Measurements from ENCODE around the gene CCSER2. TPM values are rescaled to one million over a fixed set of nuclear protein-coding genes. Genes with fewer than 3 reads are reported as not detected.

Gene CCSER2
- total RNA-seq, 4 donors from 2014 or later, result 43.9 to 71.9 (median 51.4) TPM

GRCh38 chr10:84473136-84473535, 144.7 kb downstream of the CCSER2 start:
- TF ChIP-seq CTCF (IDR thresholded peaks at IDR 0.05) (no peak), POLR2A (IDR thresholded peaks at IDR 0.05) (no peak), EP300 (IDR thresholded peaks at IDR 0.05) (no peak)
- Histone ChIP-seq H3K4me3 (no peak overlapping the region), H3K27me3 (no peaks in the 10 kb centered on the region), H3K27ac (no peak overlapping the region), H3K4me1 (no peaks in the 10 kb centered on the region), H3K36me3 (peaks cover 0 to 14% (median 4%) of the 10 kb centered on the region in 3 donors), H3K9me3 (no peaks in the 10 kb centered on the region)
- WGBS, 2 donors, result 61 to 68% methylated on average over 3 of the region's 3 CpGs
- DNase-seq (ENCODE audit: low spot score in 2 of 2), result no peak

- no peaks in the 10 kb centered on the region for H3K9me3 ChIP-seq
- WGBS, 2 donors, result 78 to 80% methylated on average over 3 of the region's 3 CpGs
- no peak overlapping the region for H3K4me3 ChIP-seq
- H3K4me1 ChIP-seq, result no peaks in the 10 kb centered on the region
- TF ChIP-seq CTCF (IDR thresholded peaks at IDR 0.05) (no peak), EP300 (IDR thresholded peaks at IDR 0.05) (no peak), POLR2A (IDR thresholded peaks at IDR 0.05) (no peak)
- H3K36me3 ChIP-seq, result peaks cover 0 to 30% (median 4%) of the 10 kb centered on the region in 3 donors
- H3K27ac ChIP-seq, result no peak overlapping the region
- no peaks in the 10 kb centered on the region for H3K27me3 ChIP-seq
- DNase-seq (ENCODE audit: low spot score in 2 of 2), result no peak
Observed at GRCh38 chr10:84477398-84478128, 149.2 kb downstream of the CCSER2 start.

- Histone ChIP-seq H3K4me3 (no peak overlapping the region), H3K27ac (no peak overlapping the region), H3K4me1 (no peaks in the 10 kb centered on the region), H3K27me3 (no peaks in the 10 kb centered on the region), H3K9me3 (no peaks in the 10 kb centered on the region), H3K36me3 (peaks cover 0 to 30% (median 4%) of the 10 kb centered on the region in 3 donors)
- TF ChIP-seq EP300 (IDR thresholded peaks at IDR 0.05) (no peak), CTCF (IDR thresholded peaks at IDR 0.05) (no peak), POLR2A (IDR thresholded peaks at IDR 0.05) (no peak)
- no peak for DNase-seq (ENCODE audit: low spot score in 2 of 2)
Observed at GRCh38 chr10:84478151-84478550, 149.8 kb downstream of the CCSER2 start.

GRCh38 chr10:84478679-84479078, 150.3 kb downstream of the CCSER2 start:
- H3K27ac ChIP-seq, result no peak overlapping the region
- WGBS, 2 donors, result 97% methylated on average over 1 of the region's 1 CpG
- H3K4me1 ChIP-seq, result no peaks in the 10 kb centered on the region
- H3K4me3 ChIP-seq, result no peak overlapping the region
- DNase-seq (ENCODE audit: low spot score in 2 of 2), result no peak
- no peaks in the 10 kb centered on the region for H3K27me3 ChIP-seq
- peaks cover 0 to 29% (median 4%) of the 10 kb centered on the region in 3 donors for H3K36me3 ChIP-seq
- H3K9me3 ChIP-seq, result no peaks in the 10 kb centered on the region
- no peak for TF ChIP-seq EP300 (IDR thresholded peaks at IDR 0.05)
- no peak for TF ChIP-seq POLR2A (IDR thresholded peaks at IDR 0.05)
- TF ChIP-seq CTCF (IDR thresholded peaks at IDR 0.05), result no peak

- peaks cover 0 to 27% (median 0%) of the 10 kb centered on the region in 3 donors for H3K36me3 ChIP-seq
- DNase-seq (ENCODE audit: low spot score in 2 of 2), result no peak
- no peaks in the 10 kb centered on the region for H3K4me1 ChIP-seq
- TF ChIP-seq EP300 (IDR thresholded peaks at IDR 0.05) (no peak), CTCF (IDR thresholded peaks at IDR 0.05) (no peak), POLR2A (IDR thresholded peaks at IDR 0.05) (no peak)
- H3K9me3 ChIP-seq, result peaks cover 0 to 7% (median 0%) of the 10 kb centered on the region in 4 donors
- no peak overlapping the region for H3K27ac ChIP-seq
- no peaks in the 10 kb centered on the region for H3K27me3 ChIP-seq
- H3K4me3 ChIP-seq, result no peak overlapping the region
- 94 to 97% methylated on average over 2 of the region's 2 CpGs for WGBS, 2 donors
Observed at GRCh38 chr10:84484541-84484940, 156.2 kb downstream of the CCSER2 start.

Data from tibial nerve (tissue), 4 donors.